Putamen (tissue), 1 donor: ENCODE data around the gene FTSJ1.
"Not testable (repeated sequence)": the region's sequence is repeated elsewhere in the genome, so short reads cannot be mapped to it uniquely, and the experiment has no call there.

Source experiments
- DNase-seq: peaks from one replicate; pipeline ENCODE4 v3.0.0-alpha.2; 2016; ENCODE audit warnings: low spot score

Gene FTSJ1

GRCh38 chrX:48525853-48526252, 49.9 kb downstream of the FTSJ1 start:
- DNase-seq = not testable (repeated sequence)

GRCh38 chrX:48530736-48531135, 54.7 kb downstream of the FTSJ1 start:
- no peak for DNase-seq

- DNase-seq = no peak
Measured at GRCh38 chrX:48531358-48531959, 55.5 kb downstream of the FTSJ1 start.

- no peak for DNase-seq
Measured at GRCh38 chrX:48532161-48532560, 56.2 kb downstream of the FTSJ1 start.

- no peak for DNase-seq
Measured at GRCh38 chrX:48533165-48533564, 57.2 kb downstream of the FTSJ1 start.
